DMS153 treated with DMSO at 0.1 percent for 48 hours (cell line): ENCODE data around the gene TAPBPL.
"Not testable (repeated sequence)": the region's sequence is repeated elsewhere in the genome, so short reads cannot be mapped to it uniquely, and the experiment has no call there.

ENCODE experiments used
- DNase-seq: peaks from one replicate; lab custom pipeline; 2025; ENCODE audit not compliant: unreplicated experiment; lab: John Stamatoyannopoulos, UW

The TAPBPL gene

GRCh38 chr12:6462234-6462995, 10.6 kb downstream of the TAPBPL start:
- DNase-seq: no peak

DNA sequence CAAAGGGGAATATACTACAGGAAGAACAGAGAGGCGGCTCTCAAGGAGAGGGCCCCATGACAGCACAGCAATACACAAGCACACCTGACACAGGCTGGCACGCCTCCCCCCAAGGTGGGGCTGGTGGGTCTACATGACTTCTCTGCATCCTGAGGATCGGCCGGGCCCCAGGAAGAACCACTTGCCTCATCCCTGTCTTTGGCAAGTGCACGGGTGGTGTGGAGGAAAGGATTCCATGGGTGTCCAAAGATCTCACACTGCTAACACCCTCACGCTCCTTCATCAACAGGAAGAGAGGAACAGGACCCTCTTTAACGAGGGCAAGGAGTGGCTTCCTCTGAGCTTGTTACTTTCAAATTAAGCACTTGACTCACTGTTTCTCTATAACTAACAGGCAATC, 11.4 kb downstream of the TAPBPL start:
- no peak for DNase-seq

DNA sequence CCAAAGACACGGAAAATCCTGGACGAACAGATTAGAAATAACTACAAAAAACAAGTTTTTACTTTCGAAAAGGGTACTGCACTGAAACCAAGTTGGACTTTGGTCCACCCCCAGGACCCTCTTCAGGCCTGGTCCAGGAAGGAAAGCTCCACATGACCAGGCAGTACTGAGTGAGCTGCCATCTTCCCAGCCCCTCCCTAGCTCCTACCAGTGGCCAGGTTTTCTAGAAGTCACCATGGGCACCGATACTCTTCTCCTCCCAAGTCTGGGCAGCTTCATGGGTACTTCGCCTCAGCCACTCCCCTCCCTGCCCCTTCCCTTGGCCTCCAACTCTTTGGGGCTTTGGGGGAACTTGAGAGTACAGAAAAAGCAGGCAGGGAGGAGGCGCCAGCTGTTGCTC, 12.0 kb downstream of the TAPBPL start:
- no peak for DNase-seq

DNA sequence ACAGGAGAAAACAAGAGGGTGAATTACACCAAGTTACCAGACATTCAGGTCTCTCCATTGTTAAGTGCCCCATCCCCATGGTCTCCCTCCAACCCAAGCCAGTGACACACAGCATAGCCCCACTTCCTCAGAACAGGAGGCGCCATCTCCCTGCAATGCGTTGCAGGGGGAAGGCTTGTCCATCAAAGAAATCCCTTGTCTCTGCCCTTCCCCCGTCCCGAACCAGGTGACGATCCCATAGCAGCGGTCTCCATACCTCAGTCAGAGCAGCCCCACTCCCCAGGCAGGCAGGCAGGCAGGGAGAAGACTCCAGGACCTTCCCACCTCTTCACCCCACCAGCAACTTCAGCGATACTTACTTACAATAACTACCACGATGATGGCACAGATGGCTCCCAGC, 12.7 kb downstream of the TAPBPL start:
- no peak for DNase-seq

GRCh38 chr12:6465467-6466183, 13.8 kb downstream of the TAPBPL start:
- DNase-seq: peak; percentile 56

DNA sequence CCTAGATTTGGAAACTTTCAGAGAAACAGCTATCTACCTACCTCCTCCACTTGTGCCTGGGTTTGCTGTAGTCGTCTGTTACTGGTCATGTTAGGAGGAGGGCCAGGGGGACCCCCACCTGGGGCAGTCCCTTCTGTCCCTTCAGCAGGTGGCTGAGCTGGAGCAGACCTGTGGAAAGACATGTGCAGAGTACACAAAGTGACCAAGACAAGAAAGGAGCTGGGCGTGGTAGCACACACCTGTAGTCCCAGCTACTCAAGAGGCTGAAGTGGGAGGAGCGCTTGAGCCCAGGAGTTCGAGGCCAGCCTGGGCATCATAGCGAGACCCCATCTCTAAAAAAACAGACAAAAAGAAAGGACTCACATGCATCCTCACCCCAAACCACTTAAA, 14.3 kb downstream of the TAPBPL start:
- DNase-seq: no peak

DNA sequence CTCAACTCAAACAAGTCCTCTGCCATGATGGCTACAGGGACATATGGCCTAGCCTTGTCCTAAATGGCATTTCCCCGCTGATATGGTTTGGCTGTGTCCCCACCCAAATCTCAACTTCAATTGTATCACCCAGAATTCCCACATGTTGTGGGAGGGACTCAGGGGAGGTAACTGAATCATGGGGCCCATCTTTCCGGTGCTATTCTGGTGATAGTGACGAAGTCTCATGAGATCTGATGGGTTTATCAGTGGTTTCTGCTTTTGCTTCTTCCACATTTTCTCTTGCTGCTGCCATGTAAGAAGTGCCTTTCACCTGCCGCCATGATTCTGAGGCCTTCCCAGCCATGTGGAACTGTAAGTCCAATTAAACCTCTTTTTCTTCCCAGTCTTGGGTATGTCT, 14.9 kb downstream of the TAPBPL start:
- DNase-seq: not testable (repeated sequence)

DNA sequence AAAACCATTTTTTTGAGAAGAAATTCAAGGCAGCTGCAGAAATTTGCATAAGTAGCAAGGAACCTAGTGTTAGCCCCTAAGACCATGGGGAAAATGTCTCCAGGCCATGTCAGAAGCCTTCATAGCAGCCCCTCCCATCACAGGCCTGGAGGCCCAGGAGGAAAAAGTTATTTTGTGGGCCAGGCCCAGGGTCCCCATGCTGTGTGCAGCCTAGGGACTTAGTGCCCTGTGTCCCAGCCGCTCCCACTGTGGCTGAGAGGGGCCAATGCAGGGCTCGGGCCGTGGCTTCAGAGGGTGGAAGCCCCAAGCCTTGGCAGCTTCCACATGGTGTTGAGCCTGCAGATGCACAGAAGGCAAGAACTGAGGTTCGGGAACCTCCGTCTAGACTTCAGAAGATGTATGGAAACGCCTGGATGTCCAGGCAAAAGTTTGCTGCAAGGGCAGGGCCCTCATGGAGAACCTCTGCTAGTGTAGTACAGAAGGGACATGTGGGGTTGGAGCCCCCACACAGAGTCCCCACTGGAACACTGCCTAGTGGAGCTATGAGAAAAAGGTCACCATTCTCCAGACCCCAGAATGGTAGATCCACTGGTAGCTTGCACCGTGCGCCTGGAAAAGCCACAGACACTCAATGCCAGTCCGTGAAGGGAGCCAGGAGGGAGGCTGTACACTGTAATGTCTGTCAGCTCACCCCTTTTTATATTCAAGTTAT, 15.9 kb downstream of the TAPBPL start:
- DNase-seq: not testable (repeated sequence)

DNA sequence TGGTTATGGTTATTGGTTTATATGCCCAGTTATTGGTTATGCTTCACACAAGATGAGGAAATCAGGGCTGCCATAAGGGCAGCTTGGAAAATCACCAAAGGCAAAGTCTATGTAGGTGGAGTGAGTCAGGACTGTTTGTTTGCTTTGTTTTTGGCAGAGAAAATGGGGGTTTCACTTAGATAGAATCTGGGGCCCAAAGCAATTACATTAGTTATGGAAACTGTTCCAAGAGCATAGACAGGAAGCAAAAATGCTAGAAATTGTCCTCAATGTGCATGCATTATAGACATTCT, 16.4 kb downstream of the TAPBPL start:
- DNase-seq: no peak

- DNase-seq: no peak
Measured at GRCh38 chr12:6469092-6469491, 17.2 kb downstream of the TAPBPL start.

GRCh38 chr12:6469609-6470374, 17.9 kb downstream of the TAPBPL start:
- DNase-seq: no peak

DNA sequence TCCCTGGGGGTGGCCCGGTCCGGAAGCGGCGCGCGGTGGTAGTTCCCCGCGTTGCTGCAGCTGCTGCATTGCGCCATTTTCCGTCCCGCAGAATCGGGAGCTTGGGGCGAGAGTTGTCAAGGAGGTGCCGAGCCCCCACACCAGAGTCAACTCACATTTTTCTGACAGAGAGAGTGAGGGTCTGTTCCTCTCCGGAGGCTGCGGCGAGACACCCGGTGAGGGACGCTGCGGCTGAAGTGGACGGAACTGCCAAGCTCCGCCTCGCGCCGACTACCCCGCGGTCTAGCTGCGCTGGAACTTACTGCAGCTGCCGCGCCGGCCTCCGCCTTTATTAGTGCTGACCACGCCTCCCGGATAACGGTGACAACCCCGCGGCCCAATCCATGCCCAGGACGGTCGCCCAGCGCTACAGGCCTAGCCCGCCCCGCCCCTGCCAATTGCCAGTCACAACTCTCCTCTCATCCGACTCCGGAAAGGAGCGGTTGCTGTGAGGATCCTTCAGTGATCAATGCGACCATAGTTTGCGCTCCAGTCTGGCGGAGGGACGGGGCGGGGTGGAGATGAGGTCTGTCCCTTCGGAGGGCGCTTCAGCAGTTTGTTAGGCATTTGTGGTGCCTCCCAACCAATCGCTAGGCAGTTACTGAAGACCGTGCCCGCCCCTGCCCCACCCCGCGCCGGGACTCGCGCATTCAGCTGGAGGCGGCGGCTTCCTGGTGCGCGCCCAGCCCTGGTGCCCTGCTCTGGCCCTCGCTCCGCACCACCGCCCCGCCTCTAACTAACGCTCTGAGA, 18.7 kb downstream of the TAPBPL start, which contains the start of gene VAMP1:
Gene VAMP1, minus strand, starts transcription at position 303 of the 789 bp plus-strand sequence. Its CDS starts 146 bp downstream, at position 157.
- peak; percentile 99 for DNase-seq

DNA sequence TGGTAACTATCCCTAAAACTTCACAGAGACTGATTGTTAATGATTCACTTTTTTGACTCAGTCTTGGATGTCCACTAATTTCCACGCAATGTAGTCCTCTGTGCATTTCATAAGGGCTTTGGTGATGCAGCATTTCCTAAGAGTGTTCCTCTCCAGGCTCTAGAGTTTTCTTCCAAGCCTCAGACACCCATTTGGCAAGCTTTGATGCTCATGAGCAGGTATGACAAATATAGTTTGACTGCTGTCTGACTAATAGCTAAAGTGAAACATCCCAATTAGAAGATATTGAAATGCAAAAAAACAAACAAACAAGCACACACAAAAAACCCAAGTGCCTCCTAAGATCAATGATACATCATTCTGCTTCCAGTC, 20.1 kb downstream of the TAPBPL start:
- DNase-seq: no peak

DNA sequence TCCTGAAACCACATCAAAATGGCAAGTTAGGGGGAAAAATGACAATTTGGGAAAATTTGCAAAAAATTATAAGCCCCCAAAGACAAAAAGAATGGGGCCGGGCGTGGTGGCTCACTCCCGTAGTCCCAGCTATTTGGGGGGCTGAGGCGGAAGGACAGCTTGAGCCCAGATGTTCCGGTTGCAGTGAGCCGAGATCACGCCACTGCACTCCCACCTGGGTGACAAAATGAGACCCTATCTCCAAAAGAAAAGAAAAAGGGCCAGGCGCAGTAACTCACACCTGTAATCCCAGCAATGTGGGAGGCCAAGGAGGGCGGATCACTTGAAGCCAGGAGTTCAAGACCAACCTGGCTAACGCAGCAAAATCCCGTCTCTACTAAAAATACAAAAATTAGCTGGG, 20.6 kb downstream of the TAPBPL start:
- no peak for DNase-seq

DNA sequence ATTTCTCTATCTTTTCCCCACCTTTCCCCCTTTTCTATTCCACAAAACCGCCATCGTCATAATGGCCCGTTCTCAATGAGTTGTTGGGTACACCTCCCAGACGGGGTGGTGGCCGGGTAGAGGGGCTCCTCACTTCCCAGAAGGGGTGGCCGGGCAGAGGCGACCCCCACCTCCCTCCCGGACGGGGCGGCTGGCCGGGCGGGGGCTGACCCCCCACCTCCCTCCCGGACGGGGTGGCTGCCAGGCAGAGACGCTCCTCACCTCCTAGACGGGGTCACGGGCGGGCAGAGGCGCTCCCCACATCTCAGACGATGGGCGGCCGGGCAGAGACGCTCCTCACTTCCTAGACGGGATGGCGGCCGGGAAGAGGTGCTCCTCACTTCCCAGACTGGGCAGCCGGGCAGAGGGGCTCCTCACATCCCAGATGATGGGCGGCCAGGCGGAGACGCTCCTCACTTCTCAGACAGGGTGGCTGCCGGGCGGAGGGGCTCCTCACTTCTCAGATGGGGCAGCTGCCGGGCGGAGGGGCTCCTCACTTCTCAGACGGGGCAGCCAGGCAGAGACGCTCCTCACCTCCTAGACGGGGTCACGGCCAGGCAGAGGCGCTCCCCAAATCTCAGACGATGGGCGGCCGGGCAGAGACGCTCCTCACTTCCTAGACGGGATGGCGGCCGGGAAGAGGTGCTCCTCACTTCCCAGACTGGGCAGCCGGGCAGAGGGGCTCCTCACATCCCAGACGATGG, 23.6 kb downstream of the TAPBPL start:
- DNase-seq: not testable (repeated sequence)

GRCh38 chr12:6476489-6476888, 24.6 kb downstream of the TAPBPL start:
- no peak for DNase-seq

DNA sequence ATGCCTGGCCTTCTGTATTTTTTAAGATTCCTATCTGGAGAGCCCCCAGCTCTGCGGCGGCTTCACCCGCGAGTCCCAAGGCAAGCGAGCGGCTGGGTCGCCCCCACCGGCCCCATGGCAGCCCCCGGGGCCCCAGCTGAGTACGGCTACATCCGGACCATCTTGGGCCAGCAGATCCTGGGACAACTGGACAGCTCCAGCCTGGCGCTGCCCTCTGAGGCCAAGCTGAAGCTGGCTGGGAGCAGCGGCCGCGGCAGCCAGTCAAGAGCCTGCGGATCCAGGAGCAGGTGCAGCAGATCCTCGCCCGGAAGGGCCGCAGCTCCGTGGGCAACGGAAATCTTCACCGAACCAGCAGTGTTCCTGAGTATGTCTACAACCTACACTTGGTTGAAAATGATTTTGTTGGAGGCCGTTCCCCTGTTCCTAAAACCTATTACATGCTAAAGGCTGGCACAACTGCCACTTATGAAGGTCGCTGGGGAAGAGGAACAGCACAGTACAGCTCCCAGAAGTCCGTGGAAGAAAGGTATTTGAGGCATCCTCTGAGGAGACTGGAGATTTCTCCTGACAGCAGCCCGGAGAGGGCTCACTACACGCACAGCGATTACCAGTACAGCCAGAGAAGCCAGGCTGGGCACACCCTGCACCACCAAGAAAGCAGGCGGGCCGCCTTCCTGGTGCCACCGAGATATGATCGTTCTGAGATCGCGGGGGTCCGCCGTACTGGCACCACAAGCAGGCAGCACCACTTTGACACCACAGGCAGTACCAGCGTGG, 25.9 kb downstream of the TAPBPL start:
- DNase-seq: not testable (repeated sequence)

DNA sequence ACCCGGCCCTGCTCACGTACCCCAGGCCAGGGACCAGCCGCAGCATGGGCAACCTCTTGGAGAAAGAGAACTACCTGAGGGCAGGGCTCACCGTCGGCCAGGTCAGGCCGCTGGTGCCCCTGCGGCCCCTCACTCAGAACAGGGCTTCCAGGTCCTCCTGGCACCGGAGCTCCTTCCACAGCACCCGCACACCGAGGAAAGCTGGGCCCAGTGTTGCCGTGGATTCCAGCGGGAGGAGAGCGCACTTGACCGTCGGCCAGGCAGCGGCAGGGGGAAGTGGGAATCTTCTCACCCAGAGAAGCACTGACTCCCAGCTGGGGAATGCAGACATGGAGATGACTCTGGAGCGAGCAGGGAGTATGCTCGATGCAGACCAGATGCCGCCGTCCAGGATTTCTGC, 26.6 kb downstream of the TAPBPL start:
- no peak for DNase-seq

- no peak for DNase-seq
Measured at GRCh38 chr12:6488240-6488639, 36.4 kb downstream of the TAPBPL start.
